NCI-H187 (cell line): Measurements from ENCODE around the gene TNFRSF25.

Experiments used
- DNase-seq, 2 experiments: peaks; one replicate each; lab custom pipeline; 2025; lab: John Stamatoyannopoulos, UW

Gene TNFRSF25

GRCh38 chr1:6418668-6419396, 47.1 kb downstream of the TNFRSF25 start:
- no peak for DNase-seq

GRCh38 chr1:6417961-6418667, 47.9 kb downstream of the TNFRSF25 start:
- DNase-seq, result no peak

DNA sequence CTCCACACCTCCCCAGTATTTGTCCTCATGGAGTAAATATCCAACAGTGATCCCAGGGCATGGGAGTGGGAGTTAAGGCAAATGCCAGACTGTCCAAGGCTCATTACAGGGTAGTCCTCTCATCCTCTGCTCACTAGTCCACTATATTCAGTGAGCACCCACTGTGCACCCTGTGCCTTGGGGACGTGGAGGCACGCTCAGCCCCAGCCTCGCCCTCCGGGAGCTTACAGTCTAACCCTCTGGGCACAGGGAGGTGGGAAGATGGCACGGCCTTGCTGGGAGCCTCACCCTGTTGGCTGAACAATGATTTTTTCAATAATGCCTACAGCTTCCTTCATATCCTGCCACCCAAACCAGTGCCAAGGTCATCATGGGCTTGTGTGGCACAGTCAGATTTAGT, 49.1 kb downstream of the TNFRSF25 start:
- no peak for DNase-seq

- DNase-seq, result no peak
These were observed 49.7 kb downstream of the TNFRSF25 start for GRCh38 chr1:6416295-6416656.

GRCh38 chr1:6414881-6415626, 50.9 kb downstream of the TNFRSF25 start:
- no peak for DNase-seq

DNA sequence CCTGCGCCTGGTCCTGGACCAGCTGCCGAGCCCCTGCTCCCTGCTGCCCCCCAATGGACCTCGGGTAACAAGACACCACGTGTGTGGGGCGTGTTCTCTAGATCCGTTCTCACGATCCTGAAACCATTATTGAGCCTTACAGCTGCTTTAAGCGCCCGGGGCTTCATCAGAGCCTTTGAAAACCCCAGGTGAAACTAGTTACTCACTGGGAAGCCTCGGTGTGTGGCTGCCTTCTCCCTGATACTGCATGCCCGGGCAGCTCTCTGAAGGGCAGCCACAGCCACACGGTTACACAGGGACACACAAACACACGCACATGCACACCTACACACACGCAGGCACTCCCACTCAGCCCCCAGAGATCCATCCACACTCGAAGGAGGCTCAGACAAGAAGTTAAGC, 51.5 kb downstream of the TNFRSF25 start:
- no peak for DNase-seq

- DNase-seq, result no peak
These were observed 53.1 kb downstream of the TNFRSF25 start for GRCh38 chr1:6412896-6413295.
